Measurements from ENCODE around the gene SAMD9.
A peak's percentile ranks its signal among the peaks of the same experiment; 100 is the strongest.

Gene SAMD9

DNA sequence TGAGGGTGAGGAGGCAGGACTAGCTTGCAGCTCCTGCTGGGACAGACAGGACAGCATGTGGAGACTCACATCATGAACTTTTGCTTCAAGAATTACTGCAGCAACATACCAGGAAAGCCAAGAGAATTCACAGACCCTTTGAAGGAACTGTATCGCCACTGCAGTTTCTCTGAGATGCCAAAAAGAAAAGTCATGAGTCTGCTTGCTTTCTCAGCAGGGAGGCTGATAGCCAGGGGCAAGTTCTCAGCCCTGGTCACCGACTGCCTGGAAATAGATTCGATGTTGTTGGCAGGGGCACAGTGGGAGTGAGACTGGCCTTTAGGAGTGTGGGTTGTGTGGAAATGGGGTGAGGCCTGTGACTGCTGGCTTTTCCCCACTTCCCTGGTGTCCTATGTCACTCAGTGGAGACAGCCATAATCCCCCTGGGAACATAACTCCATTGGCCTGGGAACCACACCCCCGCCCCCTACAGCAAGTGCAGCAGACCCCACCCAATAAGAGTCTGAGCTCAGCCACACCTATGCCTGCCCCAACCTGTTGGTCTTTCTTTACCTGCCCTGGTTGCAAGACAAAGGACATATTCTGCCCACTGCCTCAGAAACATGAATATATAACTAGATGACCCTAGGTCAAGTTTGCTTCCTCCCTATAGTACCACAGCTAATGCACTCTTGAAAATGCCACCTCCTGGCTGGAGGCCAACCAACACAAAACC, 1.6 kb upstream of the SAMD9 start:
- Histone ChIP-seq H3K9ac (ENCODE audit: low read length) (no peak overlapping the region), H3K9me3 (replicated peaks; ENCODE audit: insufficient read depth, low read length) (no peaks in the 10 kb centered on the region), H2AFZ (ENCODE audit: low read length) (peak overlapping the region; percentile 47; the same call in 1 of the 2 replicates), H4K20me1 (ENCODE audit: insufficient read depth, low read length) (no peaks in the 10 kb centered on the region), H3K9me2 (replicated peaks; ENCODE audit: insufficient read depth, low read length) (no peaks in the 10 kb centered on the region), H3K4me3 (ENCODE audit: low read length) (no peak overlapping the region), H3F3A (ENCODE audit: insufficient read depth, low read length) (peaks cover 9% of the 10 kb centered on the region), H3K36me3 (replicated peaks; ENCODE audit: insufficient read depth, low read length) (no peaks in the 10 kb centered on the region), H3K4me1 (ENCODE audit: low read length) (peaks cover 25% of the 10 kb centered on the region), H3K79me2 (ENCODE audit: low read length) (peaks cover 33% of the 10 kb centered on the region), H3K4me2 (ENCODE audit: low read depth, low read length) (no peak overlapping the region), H3K27ac (ENCODE audit: low read length) (no peak overlapping the region), H3K27me3 (replicated peaks; ENCODE audit: insufficient read depth, low read length) (no peaks in the 10 kb centered on the region)
- TF ChIP-seq CTCF (IDR thresholded peaks at IDR 0.05; ENCODE audit: low read length) (no peak), EZH2phosphoT487 (IDR thresholded peaks at IDR 0.05; ENCODE audit: low read length) (no peak), EZH2 (optimal IDR thresholded peaks at IDR 0.05; ENCODE audit: low read depth, low read length) (no peak)
- DNase-seq = no peak

DNA sequence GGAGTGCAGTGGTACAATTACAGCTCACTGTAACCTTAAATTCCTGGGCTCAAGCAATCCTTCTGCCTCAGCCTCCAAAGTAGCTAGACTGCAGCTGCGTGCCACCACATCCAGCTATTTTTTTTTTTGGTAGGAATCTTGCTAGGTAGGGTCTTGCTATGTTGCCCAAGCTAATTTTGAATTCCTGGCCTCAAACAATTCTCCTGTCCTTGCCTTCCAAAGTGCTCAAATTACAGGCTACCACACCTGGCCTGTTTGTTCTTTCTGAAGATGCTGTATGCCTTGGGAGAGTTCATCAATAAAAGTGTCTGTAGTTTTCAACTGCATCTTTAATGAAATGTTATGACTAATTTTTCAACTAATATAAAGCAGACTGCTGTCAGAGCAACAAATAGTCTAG, 452 bp downstream of the SAMD9 start:
- peak overlapping the region; percentile 7; the same call in 1 of the 2 replicates for H3K9ac ChIP-seq (ENCODE audit: low read length)
- H3K4me3 ChIP-seq (ENCODE audit: low read length) = peak overlapping the region; percentile 60
- H3K27ac ChIP-seq (ENCODE audit: low read length) = peak overlapping the region; percentile 51; the same call in 1 of the 2 replicates

DNA sequence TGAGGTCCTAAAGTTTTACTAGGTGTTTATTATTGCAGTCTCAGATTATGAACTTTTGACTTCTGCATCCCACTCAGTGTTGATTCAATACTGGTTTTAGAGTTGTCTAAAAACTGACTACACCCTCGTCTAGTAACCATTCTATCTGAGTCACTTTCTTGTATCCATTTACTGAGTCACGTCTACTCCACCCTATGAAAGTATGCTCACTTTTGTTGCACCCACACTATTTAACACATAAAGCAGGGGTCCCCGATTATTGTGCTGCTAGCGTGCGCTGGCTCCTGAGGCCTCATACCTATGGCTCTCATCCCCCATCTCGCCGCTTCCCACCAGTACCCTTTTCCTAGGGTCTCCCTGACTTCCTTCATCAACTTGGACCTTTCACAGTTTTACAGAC, 2.0 kb downstream of the SAMD9 start:
- no peaks in the 10 kb centered on the region for H3K9me2 ChIP-seq (replicated peaks; ENCODE audit: insufficient read depth, low read length)
- peaks cover 25% of the 10 kb centered on the region for H3K4me1 ChIP-seq (ENCODE audit: low read length)
- no peak for TF ChIP-seq EZH2phosphoT487 (IDR thresholded peaks at IDR 0.05; ENCODE audit: low read length)
- no peak for TF ChIP-seq EZH2 (optimal IDR thresholded peaks at IDR 0.05; ENCODE audit: low read depth, low read length)
- TF ChIP-seq CTCF (IDR thresholded peaks at IDR 0.05; ENCODE audit: low read length) = no peak
- 0 out of 2 replicates have a peak overlapping the region, but pooled peaks have one; percentile 89 for H3K4me2 ChIP-seq (ENCODE audit: low read depth, low read length)
- no peaks in the 10 kb centered on the region for H3K9me3 ChIP-seq (replicated peaks; ENCODE audit: insufficient read depth, low read length)
- H3K36me3 ChIP-seq (replicated peaks; ENCODE audit: insufficient read depth, low read length) = no peaks in the 10 kb centered on the region
- H2AFZ ChIP-seq (ENCODE audit: low read length) = no peak overlapping the region
- H3K9ac ChIP-seq (ENCODE audit: low read length) = no peak overlapping the region
- H3K27me3 ChIP-seq (replicated peaks; ENCODE audit: insufficient read depth, low read length) = no peaks in the 10 kb centered on the region
- no peak overlapping the region for H3K27ac ChIP-seq (ENCODE audit: low read length)
- H4K20me1 ChIP-seq (ENCODE audit: insufficient read depth, low read length) = no peaks in the 10 kb centered on the region
- no peak overlapping the region for H3K4me3 ChIP-seq (ENCODE audit: low read length)
- no peak for DNase-seq
- H3K79me2 ChIP-seq (ENCODE audit: low read length) = peaks cover 34% of the 10 kb centered on the region
- peaks cover 9% of the 10 kb centered on the region for H3F3A ChIP-seq (ENCODE audit: insufficient read depth, low read length)

More for the DNA sequence above, 452 bp downstream of the SAMD9 start:
- no peak for DNase-seq
- Histone ChIP-seq H3F3A (ENCODE audit: insufficient read depth, low read length) (peaks cover 9% of the 10 kb centered on the region), H3K4me1 (ENCODE audit: low read length) (peaks cover 25% of the 10 kb centered on the region), H4K20me1 (ENCODE audit: insufficient read depth, low read length) (no peaks in the 10 kb centered on the region), H3K4me2 (ENCODE audit: low read depth, low read length) (peak overlapping the region; percentile 89), H3K9me2 (replicated peaks; ENCODE audit: insufficient read depth, low read length) (no peaks in the 10 kb centered on the region), H2AFZ (ENCODE audit: low read length) (0 out of 2 replicates have a peak overlapping the region, but pooled peaks have one; percentile 22), H3K79me2 (ENCODE audit: low read length) (peaks cover 34% of the 10 kb centered on the region), H3K27me3 (replicated peaks; ENCODE audit: insufficient read depth, low read length) (no peaks in the 10 kb centered on the region), H3K9me3 (replicated peaks; ENCODE audit: insufficient read depth, low read length) (no peaks in the 10 kb centered on the region), H3K36me3 (replicated peaks; ENCODE audit: insufficient read depth, low read length) (no peaks in the 10 kb centered on the region)
- TF ChIP-seq CTCF (IDR thresholded peaks at IDR 0.05; ENCODE audit: low read length) (no peak), EZH2phosphoT487 (IDR thresholded peaks at IDR 0.05; ENCODE audit: low read length) (no peak), EZH2 (optimal IDR thresholded peaks at IDR 0.05; ENCODE audit: low read depth, low read length) (no peak)

Measured in MM.1S (cell line).